T-helper 1 cell (primary cell): Measurements from ENCODE around the gene UNC5B.
"Not testable (repeated sequence)": the region's sequence is repeated elsewhere in the genome, so short reads cannot be mapped to it uniquely, and the experiment has no call there.

ENCODE experiments used
- DNase-seq, 5 donors: peaks; one replicate each; pipeline ENCODE4 v3.0.0-alpha.2; 2012 to 2020

UNC5B gene

GRCh38 chr10:71285986-71286385 lies 73.6 kb downstream of the UNC5B start:
- no peak for DNase-seq

DNA sequence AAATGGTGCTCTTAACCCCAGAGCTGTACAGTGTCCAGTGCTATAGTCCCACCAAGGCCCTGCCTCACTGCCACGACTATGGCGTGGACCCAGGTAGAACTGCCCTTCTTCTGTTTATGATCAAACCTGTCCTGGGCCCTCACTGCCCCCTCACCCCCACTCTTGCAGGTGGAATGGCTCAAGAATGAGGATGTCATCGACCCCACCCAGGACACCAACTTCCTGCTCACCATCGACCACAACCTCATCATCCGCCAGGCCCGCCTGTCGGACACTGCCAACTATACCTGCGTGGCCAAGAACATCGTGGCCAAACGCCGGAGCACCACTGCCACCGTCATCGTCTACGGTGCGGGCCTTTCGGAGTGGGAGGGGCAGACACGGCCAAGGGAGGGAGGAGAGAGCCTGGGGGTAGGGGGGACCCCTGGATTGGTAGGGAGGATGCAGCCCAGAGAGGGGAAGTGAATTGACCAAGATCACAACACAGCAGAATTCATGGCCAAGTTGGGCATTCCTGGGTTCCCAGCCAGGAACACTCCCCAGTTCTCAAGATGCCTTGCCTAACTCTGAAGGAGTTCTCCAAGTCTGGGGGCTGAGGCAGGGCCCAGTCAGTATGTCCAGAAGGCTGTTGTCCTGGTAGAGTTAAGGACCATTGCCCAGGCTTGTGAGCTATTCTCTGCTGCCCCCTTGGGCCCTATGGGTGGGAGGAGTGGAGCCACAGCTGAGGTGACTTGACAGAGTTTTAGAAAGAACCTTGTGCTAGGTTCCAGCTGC lies 74.3 kb downstream of the UNC5B start:
- DNase-seq: no peak

DNA sequence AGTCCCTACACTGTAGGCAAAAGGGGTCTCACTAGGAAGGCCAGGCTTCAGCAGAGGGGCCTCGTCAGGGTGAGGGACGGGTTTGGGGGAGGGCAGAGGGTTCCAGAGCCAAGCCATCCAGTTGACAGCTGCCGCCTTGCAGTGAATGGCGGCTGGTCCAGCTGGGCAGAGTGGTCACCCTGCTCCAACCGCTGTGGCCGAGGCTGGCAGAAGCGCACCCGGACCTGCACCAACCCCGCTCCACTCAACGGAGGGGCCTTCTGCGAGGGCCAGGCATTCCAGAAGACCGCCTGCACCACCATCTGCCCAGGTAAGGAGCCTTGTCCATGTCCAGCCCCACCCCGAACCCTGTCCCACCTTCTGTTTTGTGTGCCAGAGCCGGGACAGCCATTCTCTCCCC lies 75.1 kb downstream of the UNC5B start:
- DNase-seq: no peak

DNA sequence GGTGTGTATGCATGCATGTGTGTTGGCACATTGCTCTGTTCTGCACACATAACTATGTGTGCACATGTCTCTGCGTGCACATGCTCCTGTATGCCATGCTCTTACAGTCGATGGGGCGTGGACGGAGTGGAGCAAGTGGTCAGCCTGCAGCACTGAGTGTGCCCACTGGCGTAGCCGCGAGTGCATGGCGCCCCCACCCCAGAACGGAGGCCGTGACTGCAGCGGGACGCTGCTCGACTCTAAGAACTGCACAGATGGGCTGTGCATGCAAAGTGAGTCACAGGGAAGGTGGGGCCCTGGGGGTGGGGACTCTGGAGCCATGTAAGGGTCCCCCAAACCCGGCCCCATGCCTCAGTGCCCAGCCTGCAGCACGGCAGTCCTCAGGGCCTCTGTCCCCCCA lies 76.1 kb downstream of the UNC5B start:
- no peak for DNase-seq

GRCh38 chr10:71289421-71290130 lies 77.2 kb downstream of the UNC5B start:
- DNase-seq: no peak

DNA sequence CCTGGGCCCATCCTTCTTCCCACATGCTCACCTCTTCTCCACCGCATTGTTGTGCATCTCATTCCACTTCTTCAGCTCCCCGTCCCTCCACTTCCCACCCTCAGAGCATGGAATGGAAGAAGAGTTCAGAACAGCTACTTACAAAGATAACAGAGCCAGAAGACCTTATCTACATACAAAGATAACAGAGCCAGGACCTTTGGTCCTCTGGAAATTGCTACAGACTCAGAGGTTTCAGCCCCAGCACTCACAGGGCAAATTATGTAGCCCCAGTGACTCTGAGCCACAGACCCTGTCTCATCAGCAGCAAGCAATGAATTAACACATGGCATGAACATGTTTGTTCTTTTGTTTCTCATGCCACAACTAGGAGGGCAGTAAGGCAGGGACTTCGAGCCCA lies 78.0 kb downstream of the UNC5B start:
- no peak for DNase-seq

GRCh38 chr10:71290806-71291527 lies 78.6 kb downstream of the UNC5B start:
- no peak for DNase-seq

- DNase-seq: no peak
Measured at GRCh38 chr10:71291528-71291900, 79.1 kb downstream of the UNC5B start.

DNA sequence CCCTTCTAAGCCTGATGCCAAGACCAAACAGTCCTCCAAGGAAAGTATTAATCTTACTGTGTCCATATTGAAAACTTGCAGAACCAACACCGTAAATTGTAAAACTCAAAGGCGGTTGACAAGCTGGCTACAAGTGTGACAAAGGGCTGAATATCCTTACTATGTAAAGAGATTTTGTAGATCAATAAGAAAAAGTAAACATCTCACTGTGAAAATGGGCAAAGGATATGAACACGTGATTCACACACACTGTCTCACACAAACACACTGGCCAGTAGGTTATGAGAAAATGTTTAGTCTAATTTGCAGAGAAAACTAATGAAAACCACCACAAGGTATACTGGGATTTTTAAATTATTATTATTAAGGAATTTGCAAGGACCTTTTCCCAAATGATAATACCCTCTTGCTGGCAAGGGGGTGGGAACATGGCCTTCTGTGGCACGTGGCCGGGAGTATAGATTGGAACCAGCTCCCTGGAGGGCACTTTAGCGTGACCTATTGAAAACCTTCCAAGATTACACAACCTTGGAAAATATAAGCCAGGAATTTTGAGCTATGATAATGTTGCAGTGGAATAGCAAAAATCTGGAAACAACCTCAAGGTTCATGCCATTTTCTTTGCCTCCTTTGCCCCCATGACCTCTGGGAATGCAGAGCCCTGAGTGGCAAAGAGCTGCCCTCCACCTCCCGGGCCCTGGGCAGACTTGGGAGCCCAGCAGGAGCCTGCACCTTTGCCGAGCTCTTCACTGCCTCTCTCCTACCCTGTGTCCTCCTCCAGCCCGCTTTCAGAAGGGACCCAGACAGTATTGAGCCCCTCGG lies 80.5 kb downstream of the UNC5B start:
- no peak for DNase-seq

GRCh38 chr10:71293446-71294084 lies 81.2 kb downstream of the UNC5B start:
- no peak for DNase-seq

DNA sequence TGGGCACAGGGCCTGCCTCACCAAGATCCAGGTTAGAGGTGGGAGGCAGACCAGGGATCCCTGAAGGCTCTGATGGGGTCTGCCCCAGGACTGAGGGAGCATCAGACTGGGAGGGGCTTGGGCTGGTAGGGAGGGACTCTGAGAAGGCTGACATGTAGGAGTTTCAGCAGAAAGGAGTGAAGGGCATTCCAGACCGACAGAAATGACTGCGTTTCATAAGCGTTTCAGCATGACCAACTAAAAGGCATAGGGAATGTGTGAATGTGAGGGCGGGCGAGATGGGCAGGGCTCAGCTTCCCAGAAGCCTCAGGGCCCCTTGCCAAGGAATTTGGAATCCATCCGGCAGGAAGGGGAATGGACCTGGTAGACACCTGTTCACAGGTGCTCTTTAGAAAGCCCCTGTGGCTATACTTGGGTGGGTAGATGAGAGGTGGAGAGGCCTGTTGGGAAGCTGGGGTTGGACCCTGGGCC lies 81.8 kb downstream of the UNC5B start:
- no peak for DNase-seq

GRCh38 chr10:71294856-71295255 lies 82.5 kb downstream of the UNC5B start:
- DNase-seq: no peak

DNA sequence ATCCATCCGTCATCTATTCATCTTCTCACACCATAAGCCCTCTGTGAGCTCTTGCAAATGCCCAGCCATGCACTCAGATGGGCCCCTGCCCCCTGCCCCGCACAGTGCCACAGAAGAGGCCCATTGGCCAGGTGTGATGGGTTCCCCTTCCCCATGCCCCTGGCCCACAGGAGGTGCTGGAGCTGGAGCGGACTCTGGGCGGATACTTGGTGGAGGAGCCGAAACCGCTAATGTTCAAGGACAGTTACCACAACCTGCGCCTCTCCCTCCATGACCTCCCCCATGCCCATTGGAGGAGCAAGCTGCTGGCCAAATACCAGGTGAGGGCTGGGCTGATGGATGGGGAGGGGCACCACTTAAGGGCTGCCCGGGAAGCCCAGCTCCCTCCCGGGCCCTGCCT lies 83.3 kb downstream of the UNC5B start:
- no peak for DNase-seq

DNA sequence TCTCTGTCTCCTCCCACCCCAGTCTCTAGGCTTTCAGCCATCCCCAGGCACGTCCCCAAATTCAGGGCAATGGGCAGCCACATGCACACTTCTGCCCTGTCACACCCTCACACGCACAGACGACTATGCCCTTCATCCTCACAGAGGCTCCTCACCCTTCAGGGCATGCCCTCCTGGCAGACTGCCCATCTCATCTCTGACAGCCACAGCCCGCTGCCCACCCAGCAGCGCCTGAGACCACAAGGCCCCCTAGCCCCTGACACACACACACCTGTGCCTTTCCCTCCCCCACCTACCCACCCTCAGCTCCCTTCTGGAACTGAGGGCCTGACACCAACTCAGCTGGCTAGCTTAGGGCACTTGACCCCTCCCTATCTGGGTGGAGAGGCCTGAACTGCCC lies 83.7 kb downstream of the UNC5B start:
- no peak for DNase-seq

DNA sequence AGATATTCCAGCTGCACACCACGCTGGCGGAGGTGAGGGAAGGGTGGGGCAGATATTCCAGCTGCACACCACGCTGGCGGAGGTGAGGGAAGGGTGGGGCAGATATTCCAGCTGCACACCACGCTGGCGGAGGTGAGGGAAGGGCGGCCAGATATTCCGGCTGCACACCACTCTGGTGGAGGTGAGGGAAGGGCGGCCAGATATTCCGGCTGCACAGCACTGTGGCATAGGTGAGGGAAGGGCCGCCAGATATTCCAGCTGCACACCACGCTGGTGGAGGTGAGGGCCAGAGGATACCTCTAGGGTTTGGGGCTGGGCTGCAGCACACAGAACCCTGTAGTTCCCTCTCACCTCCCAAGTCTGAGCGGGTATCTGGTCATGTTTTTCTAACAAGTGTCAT lies 84.4 kb downstream of the UNC5B start:
- DNase-seq: not testable (repeated sequence)

DNA sequence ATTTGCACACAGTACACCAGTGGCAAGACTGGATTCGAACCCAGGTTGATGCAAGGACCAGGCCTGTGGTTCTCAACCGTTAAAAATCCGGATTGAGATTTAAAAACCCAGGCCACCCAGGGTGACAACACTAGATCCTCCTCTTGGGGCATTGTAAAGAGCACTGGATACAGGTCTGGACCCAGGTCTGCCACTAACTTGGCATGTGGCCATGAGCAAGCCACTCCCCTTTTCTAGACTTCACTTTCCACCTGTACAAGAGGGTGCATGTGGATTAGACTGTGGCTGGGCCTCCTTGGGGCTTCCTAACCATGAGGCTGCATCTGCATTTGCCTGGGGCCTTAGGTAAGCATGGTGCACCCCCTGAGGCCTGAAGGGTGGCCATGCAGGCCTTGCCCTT lies 85.0 kb downstream of the UNC5B start:
- DNase-seq: no peak

- DNase-seq: no peak
Measured at GRCh38 chr10:71299071-71299785, 86.9 kb downstream of the UNC5B start.

DNA sequence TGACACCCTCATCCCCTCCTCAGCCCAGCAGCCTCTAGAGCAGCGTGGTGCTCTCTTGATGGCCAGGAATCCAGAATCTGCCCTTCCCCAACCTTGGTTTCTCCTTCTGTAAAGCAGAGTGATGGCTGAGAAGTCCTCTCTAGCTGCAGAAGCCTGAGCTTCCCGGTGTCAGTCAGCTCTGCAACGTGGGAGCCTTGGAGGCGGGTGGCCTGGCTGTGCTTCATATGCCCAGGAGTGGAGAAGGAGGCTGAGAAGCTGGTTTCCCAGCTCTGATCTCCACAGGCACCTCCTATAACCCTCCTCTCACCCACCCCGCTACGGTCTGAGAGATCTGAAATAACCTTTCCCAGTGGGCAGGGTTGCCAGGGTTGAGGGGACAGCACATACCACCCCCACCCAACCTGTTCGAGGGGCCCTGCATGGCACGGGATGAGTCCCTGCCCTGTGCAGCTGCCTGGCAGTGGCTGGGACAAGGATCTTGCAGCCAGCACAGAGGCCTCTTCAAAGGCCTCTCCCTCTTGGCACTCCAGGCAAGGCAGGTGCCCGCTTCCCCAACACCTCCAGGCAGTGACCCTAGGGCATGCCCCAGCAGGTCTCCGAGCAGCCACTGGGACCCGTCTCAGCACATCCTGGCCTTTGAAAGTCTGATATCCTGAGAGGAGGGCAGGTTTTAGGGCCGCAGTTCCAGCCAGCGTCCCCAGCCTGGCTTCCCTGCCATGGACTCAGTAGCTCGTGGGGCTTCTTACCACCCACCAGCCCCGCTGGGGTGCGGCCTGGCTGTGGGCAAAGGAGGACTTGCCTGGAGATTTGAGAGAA lies 88.4 kb downstream of the UNC5B start:
- DNase-seq: no peak

GRCh38 chr10:71301371-71301916 lies 89.1 kb downstream of the UNC5B start:
- no peak for DNase-seq

GRCh38 chr10:71302451-71302850 lies 90.1 kb downstream of the UNC5B start:
- no peak for DNase-seq
